Gastroesophageal sphincter (tissue), 3 donors: ENCODE data around the gene LIM2.
"Not testable (repeated sequence)": the region's sequence is repeated elsewhere in the genome, so short reads cannot be mapped to it uniquely, and the experiment has no call there.

ENCODE experiments used
- EP300 ChIP-seq: sonication (generic); formaldehyde crosslinking; IDR thresholded peaks from one replicate; pipeline ENCODE4 v1.6.1; 2017; ENCODE audit warnings: antibody characterized with exemption, mild to moderate bottlenecking
- POLR2A ChIP-seq, 2 donors: fragments of 450-650 bp; IDR thresholded peaks; one replicate each; pipeline ENCODE4 v1.6.1; 2017; ENCODE audit warnings: antibody characterized with exemption in 2 of 2, mild to moderate bottlenecking in 2 of 2, moderate library complexity in 1 of 2
- POLR2AphosphoS5 ChIP-seq: sonication (generic); formaldehyde crosslinking; IDR thresholded peaks from one replicate; pipeline ENCODE4 v1.6.1; 2017; ENCODE audit warnings: antibody characterized with exemption
- TF ChIP-seq, protein P1 (sequence below), 4 experiments: fragments of 200-600 bp in 2 of 4; fragments of 450-650 bp in 2 of 4; sonication (generic) in 1 of 4; IDR thresholded peaks; one replicate each; pipeline ENCODE4 v1.5.1; 2017 to 2019; ENCODE audit warnings: antibody characterized with exemption in 4 of 4, mild to moderate bottlenecking in 2 of 4, moderate library complexity in 2 of 4

DNA sequence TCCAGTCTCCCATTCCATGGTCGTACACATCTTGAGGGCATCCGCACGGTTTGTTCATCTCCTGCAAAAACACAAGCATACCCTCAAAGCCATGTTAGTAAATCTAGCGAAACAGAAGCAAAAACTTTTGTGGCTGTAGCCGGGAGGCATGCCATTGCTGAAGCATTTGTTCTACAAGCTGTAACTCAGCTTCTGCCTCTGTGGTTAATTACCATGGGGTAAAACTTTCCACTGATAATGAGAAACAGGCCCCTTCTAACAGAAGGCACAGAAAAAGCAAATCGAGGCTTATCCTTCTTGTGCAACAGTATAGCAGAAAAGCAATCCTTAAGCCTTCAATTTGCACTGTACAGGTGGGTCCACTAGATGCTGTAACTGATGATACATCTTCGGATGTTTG, 12.2 kb upstream of the LIM2 start:
- TF ChIP-seq POLR2AphosphoS5; EP300; POLR2A (IDR thresholded peaks at IDR 0.05): not testable (repeated sequence)
- TF ChIP-seq, protein P1, sequence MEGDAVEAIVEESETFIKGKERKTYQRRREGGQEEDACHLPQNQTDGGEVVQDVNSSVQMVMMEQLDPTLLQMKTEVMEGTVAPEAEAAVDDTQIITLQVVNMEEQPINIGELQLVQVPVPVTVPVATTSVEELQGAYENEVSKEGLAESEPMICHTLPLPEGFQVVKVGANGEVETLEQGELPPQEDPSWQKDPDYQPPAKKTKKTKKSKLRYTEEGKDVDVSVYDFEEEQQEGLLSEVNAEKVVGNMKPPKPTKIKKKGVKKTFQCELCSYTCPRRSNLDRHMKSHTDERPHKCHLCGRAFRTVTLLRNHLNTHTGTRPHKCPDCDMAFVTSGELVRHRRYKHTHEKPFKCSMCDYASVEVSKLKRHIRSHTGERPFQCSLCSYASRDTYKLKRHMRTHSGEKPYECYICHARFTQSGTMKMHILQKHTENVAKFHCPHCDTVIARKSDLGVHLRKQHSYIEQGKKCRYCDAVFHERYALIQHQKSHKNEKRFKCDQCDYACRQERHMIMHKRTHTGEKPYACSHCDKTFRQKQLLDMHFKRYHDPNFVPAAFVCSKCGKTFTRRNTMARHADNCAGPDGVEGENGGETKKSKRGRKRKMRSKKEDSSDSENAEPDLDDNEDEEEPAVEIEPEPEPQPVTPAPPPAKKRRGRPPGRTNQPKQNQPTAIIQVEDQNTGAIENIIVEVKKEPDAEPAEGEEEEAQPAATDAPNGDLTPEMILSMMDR (IDR thresholded peaks at IDR 0.05), result not testable (repeated sequence)
